ENCODE results near the gene SOX1. TPM values are rescaled to one million over a fixed set of nuclear protein-coding genes. Genes with fewer than 3 reads are reported as not detected.

SOX1 gene
- total and polyA plus RNA-seq, 2 donors (not counting 1 experiment from before 2014, with no cell fraction given): not detected

DNA sequence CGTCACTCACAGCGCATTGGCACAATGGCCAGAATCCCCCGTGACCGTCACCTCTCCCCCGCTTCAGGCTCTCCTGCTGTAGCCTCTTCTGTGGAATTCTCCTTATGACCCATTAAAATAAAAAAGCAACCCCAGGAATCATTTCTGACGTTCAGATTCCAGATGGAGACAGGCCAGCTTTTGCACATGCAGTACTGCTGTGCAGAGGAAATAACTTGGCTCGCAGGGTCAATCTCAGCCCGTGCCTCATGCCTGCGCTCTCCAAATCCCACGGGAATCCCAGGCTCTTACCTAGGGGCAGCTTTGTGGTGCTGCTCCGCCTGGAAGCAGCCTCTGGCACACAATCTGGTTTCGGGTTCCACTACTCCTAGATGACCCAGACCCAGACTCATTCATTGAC is 32.7 kb upstream of the SOX1 start:
- no peaks in the 10 kb centered on the region for H4K20me1 ChIP-seq (ENCODE audit: control insufficient read depth, insufficient read depth, low read length, poor library complexity, severe bottlenecking)
- no peaks in the 10 kb centered on the region for H3K79me2 ChIP-seq (ENCODE audit: control insufficient read depth, insufficient read depth, low read length)
- ChIA-PET CTCF (no interaction called here), POLR2A (interaction anchor here (0.6 kb wide), 1 partner anchor 9 kb away, joined by 5 read pairs; no protein-coding TSS in a partner anchor)
- DNase-seq (no peak), ATAC-seq (ENCODE audit: low read depth) (no peak)
- Mint-ChIP-seq H3K9me3 (ENCODE audit: insufficient read depth) (no peaks in the 10 kb centered on the region), H3K27ac (no peak overlapping the region), H3K4me1 (no peaks in the 10 kb centered on the region), H3K4me3 (no peak overlapping the region), H3K27me3 (no peaks in the 10 kb centered on the region)
- intact Hi-C loops (cut with micrococcal nuclease): no loop called here
- WGBS (ENCODE audit: insufficient coverage): 88% methylated on average over 9 of the region's 12 CpGs
- no peak overlapping the region for H3K27ac ChIP-seq (ENCODE audit: low read length in 2 of 2)
- TF ChIP-seq, protein P1, sequence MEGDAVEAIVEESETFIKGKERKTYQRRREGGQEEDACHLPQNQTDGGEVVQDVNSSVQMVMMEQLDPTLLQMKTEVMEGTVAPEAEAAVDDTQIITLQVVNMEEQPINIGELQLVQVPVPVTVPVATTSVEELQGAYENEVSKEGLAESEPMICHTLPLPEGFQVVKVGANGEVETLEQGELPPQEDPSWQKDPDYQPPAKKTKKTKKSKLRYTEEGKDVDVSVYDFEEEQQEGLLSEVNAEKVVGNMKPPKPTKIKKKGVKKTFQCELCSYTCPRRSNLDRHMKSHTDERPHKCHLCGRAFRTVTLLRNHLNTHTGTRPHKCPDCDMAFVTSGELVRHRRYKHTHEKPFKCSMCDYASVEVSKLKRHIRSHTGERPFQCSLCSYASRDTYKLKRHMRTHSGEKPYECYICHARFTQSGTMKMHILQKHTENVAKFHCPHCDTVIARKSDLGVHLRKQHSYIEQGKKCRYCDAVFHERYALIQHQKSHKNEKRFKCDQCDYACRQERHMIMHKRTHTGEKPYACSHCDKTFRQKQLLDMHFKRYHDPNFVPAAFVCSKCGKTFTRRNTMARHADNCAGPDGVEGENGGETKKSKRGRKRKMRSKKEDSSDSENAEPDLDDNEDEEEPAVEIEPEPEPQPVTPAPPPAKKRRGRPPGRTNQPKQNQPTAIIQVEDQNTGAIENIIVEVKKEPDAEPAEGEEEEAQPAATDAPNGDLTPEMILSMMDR (IDR thresholded peaks at IDR 0.05): no peak
- no peak for TF ChIP-seq EZH2 (IDR thresholded peaks at IDR 0.05; ENCODE audit: borderline replicate concordance, insufficient read depth, low read depth, low read length, poor library complexity, severe bottlenecking)
- H3K27me3 ChIP-seq (replicated peaks in 1 of 4; ENCODE audit: control extremely low read depth in 1 of 4, control insufficient read depth in 3 of 4, insufficient read depth in 4 of 4, low read length in 3 of 4): no peaks in the 10 kb centered on the region
- no peak overlapping the region for H3K4me2 ChIP-seq (replicated peaks; ENCODE audit: low read depth, low read length, poor library complexity, severe bottlenecking)
- no peak overlapping the region for H3K4me3 ChIP-seq (ENCODE audit: control extremely low read depth in 1 of 5, extremely low read depth in 1 of 5, insufficient read depth in 1 of 5, low read depth in 2 of 5, low read length in 4 of 5)
- H3K4me1 ChIP-seq (ENCODE audit: control insufficient read depth in 2 of 2, insufficient read depth in 2 of 2, low read length in 2 of 2): no peaks in the 10 kb centered on the region
- no peaks in the 10 kb centered on the region for H3K36me3 ChIP-seq (replicated peaks in 1 of 2; ENCODE audit: control extremely low read depth in 1 of 2, control insufficient read depth in 1 of 2, extremely low read depth in 1 of 2, insufficient read depth in 2 of 2, low read length in 1 of 2)
- peaks cover 0 to 26% (median 0%) of the 10 kb centered on the region in 3 donors for H3K9me3 ChIP-seq (ENCODE audit: control extremely low read depth in 1 of 3, control insufficient read depth in 2 of 3, insufficient read depth in 1 of 3, low read length in 2 of 3)
- no peak overlapping the region for H3K9ac ChIP-seq (ENCODE audit: low read length)
- H2AFZ ChIP-seq (ENCODE audit: insufficient read depth, low read depth, low read length, poor library complexity, severe bottlenecking): no peak overlapping the region

DNA sequence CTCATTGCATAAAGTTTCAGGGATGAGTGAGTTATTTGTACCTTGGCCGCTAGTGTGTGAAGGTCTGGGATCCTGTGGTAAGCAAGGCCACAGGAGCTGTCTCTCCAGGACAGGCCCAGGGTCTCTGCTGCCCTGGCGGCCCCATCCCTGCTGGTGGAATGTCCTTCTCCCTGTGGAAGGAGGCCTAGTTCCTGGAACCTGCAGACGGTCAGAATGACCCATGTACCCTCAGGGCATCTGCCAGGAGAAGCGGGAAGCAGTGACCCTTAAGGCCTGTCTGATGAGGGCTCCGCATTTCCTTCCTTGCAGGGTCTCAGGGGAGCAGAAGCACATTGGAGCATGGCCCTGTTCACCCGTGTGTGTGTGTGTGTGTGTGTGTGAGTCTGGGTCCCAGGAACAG is 32.1 kb upstream of the SOX1 start:
- no peaks in the 10 kb centered on the region for H3K4me1 Mint-ChIP-seq
- Histone ChIP-seq H3K27ac (ENCODE audit: low read length in 2 of 2) (no peak overlapping the region), H3K36me3 (replicated peaks in 1 of 2; ENCODE audit: control extremely low read depth in 1 of 2, control insufficient read depth in 1 of 2, extremely low read depth in 1 of 2, insufficient read depth in 2 of 2, low read length in 1 of 2) (no peaks in the 10 kb centered on the region), H4K20me1 (ENCODE audit: control insufficient read depth, insufficient read depth, low read length, poor library complexity, severe bottlenecking) (no peaks in the 10 kb centered on the region), H3K27me3 (replicated peaks in 1 of 4; ENCODE audit: control extremely low read depth in 1 of 4, control insufficient read depth in 3 of 4, insufficient read depth in 4 of 4, low read length in 3 of 4) (no peaks in the 10 kb centered on the region), H3K79me2 (ENCODE audit: control insufficient read depth, insufficient read depth, low read length) (no peaks in the 10 kb centered on the region), H3K9me3 (ENCODE audit: control extremely low read depth in 1 of 3, control insufficient read depth in 2 of 3, insufficient read depth in 1 of 3, low read length in 2 of 3) (peaks cover 0 to 26% (median 0%) of the 10 kb centered on the region in 3 donors), H3K9ac (ENCODE audit: low read length) (no peak overlapping the region), H3K4me3 (ENCODE audit: control extremely low read depth in 1 of 5, extremely low read depth in 1 of 5, insufficient read depth in 1 of 5, low read depth in 2 of 5, low read length in 4 of 5) (no peak overlapping the region), H3K4me2 (replicated peaks; ENCODE audit: low read depth, low read length, poor library complexity, severe bottlenecking) (no peak overlapping the region), H2AFZ (ENCODE audit: insufficient read depth, low read depth, low read length, poor library complexity, severe bottlenecking) (no peak overlapping the region), H3K4me1 (ENCODE audit: control insufficient read depth in 2 of 2, insufficient read depth in 2 of 2, low read length in 2 of 2) (no peaks in the 10 kb centered on the region)
- WGBS (ENCODE audit: insufficient coverage): 89% methylated on average over 4 of the region's 6 CpGs
- no peak for ATAC-seq (ENCODE audit: low read depth)
- no peak for DNase-seq
- TF ChIP-seq, protein P1 (IDR thresholded peaks at IDR 0.05): no peak
- no peak for TF ChIP-seq EZH2 (IDR thresholded peaks at IDR 0.05; ENCODE audit: borderline replicate concordance, insufficient read depth, low read depth, low read length, poor library complexity, severe bottlenecking)
- ChIA-PET CTCF (no interaction called here), POLR2A (no interaction called here)
- no peak overlapping the region for H3K4me3 Mint-ChIP-seq
- H3K27me3 Mint-ChIP-seq: no peaks in the 10 kb centered on the region
- no peak overlapping the region for H3K27ac Mint-ChIP-seq
- no peaks in the 10 kb centered on the region for H3K9me3 Mint-ChIP-seq (ENCODE audit: insufficient read depth)
- intact Hi-C loops (cut with micrococcal nuclease): no loop called here

Data from B cell (primary cell).